Activated B cell treated with CpG ODN at 0.5 μM for 24 hours (primary cell): ENCODE results near the gene DMTF1. TPM values are rescaled to one million over a fixed set of nuclear protein-coding genes. Genes with fewer than 3 reads are reported as not detected.
A peak's percentile ranks its signal among the peaks of the same experiment; 100 is the strongest.
"Not testable (repeated sequence)": the region's sequence is repeated elsewhere in the genome, so short reads cannot be mapped to it uniquely, and the experiment has no call there.

Experiments
- ATAC-seq: fragments of 200-7000 bp; cut with Tn5 transposase; one replicate; pipeline ENCODE4 v1.10.0; 2021; ENCODE audit warnings: low read depth, mild to moderate bottlenecking, moderate library complexity
- CTCF ChIA-PET: fragments of 350-600 bp; sonication (Branson Sonifier 250); formaldehyde crosslinking; loops from one replicate; lab custom pipeline; 2021; ENCODE audit warnings: antibody characterized with exemption; lab: Charles Lee
- POLR2A ChIA-PET: fragments of 350-600 bp; sonication (Branson Sonifier 250); formaldehyde crosslinking; loops from one replicate; lab custom pipeline; 2021; ENCODE audit warnings: antibody characterized with exemption; lab: Charles Lee
- DNase-seq: peaks from one replicate; pipeline ENCODE4 v3.0.0; 2022
- H3K27ac Mint-ChIP-seq: one replicate; pipeline ENCODE4 v1.8.0; 2020; ENCODE audit warnings: mixed read lengths
- H3K27me3 Mint-ChIP-seq: one replicate; pipeline ENCODE4 v1.8.0; 2021; ENCODE audit warnings: mixed read lengths
- H3K36me3 Mint-ChIP-seq: one replicate; pipeline ENCODE4 v1.8.0; 2021; ENCODE audit warnings: low read depth, mixed read lengths
- H3K4me1 Mint-ChIP-seq: one replicate; pipeline ENCODE4 v1.8.0; 2021; ENCODE audit warnings: mixed read lengths
- H3K4me3 Mint-ChIP-seq: one replicate; pipeline ENCODE4 v1.8.0; 2020; ENCODE audit warnings: mild to moderate bottlenecking, mixed read lengths
- H3K9me3 Mint-ChIP-seq: one replicate; pipeline ENCODE4 v1.8.0; 2020; ENCODE audit warnings: mixed read lengths
- intact Hi-C: fragments of 100-400 bp; cut with micrococcal nuclease; formaldehyde crosslinking; loops from one replicate; pipeline ENCODE4 v1.15.1; 2024
- total RNA-seq: library from RNA; stranded (reverse); gene quantifications from 2 replicates; pipeline ENCODE4 v1.2.3, GENCODE V29; 2022
- TF ChIP-seq, protein P1 (sequence below): fragments of 200-600 bp; IDR thresholded peaks from one replicate; pipeline ENCODE4 v1.8.0; 2022; ENCODE audit warnings: antibody characterized with exemption, mild to moderate bottlenecking

The DMTF1 gene
- total RNA-seq, 1 donor from 2014 or later, result 175 TPM

DNA sequence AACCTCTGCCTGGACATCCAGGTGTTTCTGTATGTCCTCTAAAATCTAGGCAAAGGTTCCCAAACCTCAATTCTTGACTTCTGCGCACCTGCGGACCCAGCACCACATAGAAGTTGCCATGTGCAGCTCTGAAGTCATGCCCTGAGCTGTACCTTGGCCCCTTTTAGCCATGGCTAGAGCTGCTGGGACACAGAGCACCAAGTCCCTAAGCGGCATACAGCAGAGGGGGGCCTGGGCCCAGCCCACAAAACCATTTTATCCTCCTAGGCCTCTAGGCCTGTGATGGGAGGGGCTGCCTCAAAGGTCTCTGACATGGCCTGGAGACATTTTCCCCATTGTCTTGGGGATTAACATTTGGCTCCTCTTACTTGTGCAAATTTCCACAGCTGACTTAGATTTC lies 52.7 kb downstream of the DMTF1 start:
- ChIA-PET POLR2A (interaction anchor here (10.4 kb wide), 1 partner anchor 11 kb away, joined by 143 read pairs; the partner anchor contains the start of gene TMEM243), CTCF (no interaction called here)
- Mint-ChIP-seq H3K27me3 (no peaks in the 10 kb centered on the region), H3K9me3 (peaks cover 18% of the 10 kb centered on the region), H3K4me3 (no peak overlapping the region), H3K27ac (no peak overlapping the region), H3K36me3 (peaks cover 83% of the 10 kb centered on the region), H3K4me1 (peaks cover 77% of the 10 kb centered on the region)
- intact Hi-C loops, result no loop called here
- no peak for ATAC-seq
- DNase-seq, result no peak
- TF ChIP-seq, protein P1, sequence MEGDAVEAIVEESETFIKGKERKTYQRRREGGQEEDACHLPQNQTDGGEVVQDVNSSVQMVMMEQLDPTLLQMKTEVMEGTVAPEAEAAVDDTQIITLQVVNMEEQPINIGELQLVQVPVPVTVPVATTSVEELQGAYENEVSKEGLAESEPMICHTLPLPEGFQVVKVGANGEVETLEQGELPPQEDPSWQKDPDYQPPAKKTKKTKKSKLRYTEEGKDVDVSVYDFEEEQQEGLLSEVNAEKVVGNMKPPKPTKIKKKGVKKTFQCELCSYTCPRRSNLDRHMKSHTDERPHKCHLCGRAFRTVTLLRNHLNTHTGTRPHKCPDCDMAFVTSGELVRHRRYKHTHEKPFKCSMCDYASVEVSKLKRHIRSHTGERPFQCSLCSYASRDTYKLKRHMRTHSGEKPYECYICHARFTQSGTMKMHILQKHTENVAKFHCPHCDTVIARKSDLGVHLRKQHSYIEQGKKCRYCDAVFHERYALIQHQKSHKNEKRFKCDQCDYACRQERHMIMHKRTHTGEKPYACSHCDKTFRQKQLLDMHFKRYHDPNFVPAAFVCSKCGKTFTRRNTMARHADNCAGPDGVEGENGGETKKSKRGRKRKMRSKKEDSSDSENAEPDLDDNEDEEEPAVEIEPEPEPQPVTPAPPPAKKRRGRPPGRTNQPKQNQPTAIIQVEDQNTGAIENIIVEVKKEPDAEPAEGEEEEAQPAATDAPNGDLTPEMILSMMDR, result no peak

DNA sequence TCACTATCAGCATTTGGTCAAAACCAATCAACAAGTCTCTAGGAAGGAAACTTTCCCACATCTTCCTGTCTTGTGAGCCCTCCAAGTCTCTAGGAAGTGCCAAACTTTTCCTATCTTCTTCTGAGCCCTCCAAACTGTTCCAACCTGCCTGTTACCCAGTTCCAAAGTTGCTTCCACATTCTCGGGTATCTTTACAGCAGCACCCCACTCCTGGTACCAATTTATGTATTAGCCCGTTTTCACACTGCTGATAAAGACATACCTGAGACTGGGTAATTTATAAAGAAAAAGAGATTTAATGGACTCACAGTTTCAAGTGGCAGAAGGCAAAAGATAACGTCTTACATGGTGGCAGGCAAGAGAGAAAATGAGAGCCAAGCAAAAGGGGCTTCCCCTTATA lies 53.4 kb downstream of the DMTF1 start:
- POLR2A ChIA-PET, DNase-seq, ATAC-seq, intact Hi-C loops, H3K4me3 Mint-ChIP-seq, CTCF ChIA-PET, H3K27me3 Mint-ChIP-seq: not testable (repeated sequence)
- Mint-ChIP-seq H3K27ac (peak overlapping the region; percentile 10), H3K36me3 (peaks cover 80% of the 10 kb centered on the region), H3K9me3 (peaks cover 18% of the 10 kb centered on the region), H3K4me1 (peaks cover 77% of the 10 kb centered on the region)

DNA sequence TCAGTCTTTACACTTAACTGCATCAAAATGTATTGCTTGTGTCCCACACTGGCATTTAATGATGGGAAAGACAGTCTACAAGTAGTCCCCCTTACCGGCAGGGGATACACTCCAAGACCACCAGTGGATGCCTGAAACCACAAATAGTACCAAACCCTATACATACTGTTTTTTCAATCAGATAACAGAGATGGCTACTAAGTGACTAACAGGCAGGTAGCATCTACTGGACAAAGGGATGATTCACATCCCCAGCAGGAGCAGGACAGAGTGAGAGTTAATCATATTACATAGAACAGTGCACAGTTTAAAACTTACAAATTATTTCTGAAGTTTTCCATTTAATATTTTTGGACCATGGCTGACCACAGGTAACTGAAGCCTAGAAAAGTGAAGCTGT lies 54.1 kb downstream of the DMTF1 start:
- ChIA-PET CTCF (no interaction called here), POLR2A (interaction anchor here (3.3 kb wide), 1 partner anchor 13 kb away, joined by 22 read pairs; the partner anchor contains the start of gene TMEM243)
- ATAC-seq, result no peak
- Mint-ChIP-seq H3K4me3 (no peak overlapping the region), H3K36me3 (peaks cover 76% of the 10 kb centered on the region), H3K9me3 (peaks cover 18% of the 10 kb centered on the region), H3K4me1 (peaks cover 77% of the 10 kb centered on the region), H3K27me3 (no peaks in the 10 kb centered on the region), H3K27ac (peak overlapping the region; percentile 10)
- DNase-seq, result no peak
- TF ChIP-seq, protein P1, result no peak
- intact Hi-C loops, result no loop called here

DNA sequence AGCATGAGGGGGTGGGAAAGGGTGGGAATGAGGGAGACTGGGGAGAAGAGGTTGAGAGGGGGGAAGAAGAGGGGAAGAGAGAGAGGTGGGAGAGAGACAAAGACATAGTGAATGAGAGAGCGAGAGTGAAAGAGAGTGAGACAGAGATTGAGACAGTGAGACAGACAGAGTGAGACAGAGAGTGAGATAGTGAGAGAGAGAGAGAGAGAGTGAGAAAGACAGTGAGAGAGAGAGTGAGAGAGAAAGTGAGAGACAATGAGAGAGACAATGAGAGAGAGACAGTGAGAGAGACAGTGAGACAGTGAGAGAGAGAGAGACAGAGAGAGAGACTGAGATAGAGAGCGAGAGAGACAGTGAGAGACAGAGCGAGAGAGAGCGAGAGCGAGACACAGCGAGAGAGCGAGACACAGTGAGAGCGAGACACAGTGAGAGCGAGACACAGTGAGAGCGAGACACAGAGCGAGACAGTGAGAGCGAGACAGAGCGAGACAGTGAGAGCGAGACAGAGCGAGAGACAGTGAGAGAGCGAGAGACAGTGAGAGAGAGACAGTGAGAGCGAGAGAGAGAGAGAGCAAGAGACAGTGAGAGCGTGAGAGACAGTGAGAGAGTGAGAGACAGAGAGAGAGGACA lies 57.2 kb downstream of the DMTF1 start:
- TF ChIP-seq, protein P1, result no peak
- ChIA-PET POLR2A (interaction anchor here (1.6 to 3.3 kb wide), 3 partner anchors 8 to 11 kb away, joined by 7 to 22 read pairs (median 9); partner anchors contain the start of gene TMEM243), CTCF (no interaction called here)
- peak overlapping the region; percentile 68 for H3K27ac Mint-ChIP-seq
- H3K36me3 Mint-ChIP-seq, result peaks cover 68% of the 10 kb centered on the region
- H3K9me3 Mint-ChIP-seq, result peaks cover 12% of the 10 kb centered on the region
- DNase-seq (no peak), ATAC-seq (no peak)
- peaks cover 85% of the 10 kb centered on the region for H3K4me1 Mint-ChIP-seq
- H3K4me3 Mint-ChIP-seq, result no peak overlapping the region
- intact Hi-C loops, result no loop called here
- H3K27me3 Mint-ChIP-seq, result no peaks in the 10 kb centered on the region

DNA sequence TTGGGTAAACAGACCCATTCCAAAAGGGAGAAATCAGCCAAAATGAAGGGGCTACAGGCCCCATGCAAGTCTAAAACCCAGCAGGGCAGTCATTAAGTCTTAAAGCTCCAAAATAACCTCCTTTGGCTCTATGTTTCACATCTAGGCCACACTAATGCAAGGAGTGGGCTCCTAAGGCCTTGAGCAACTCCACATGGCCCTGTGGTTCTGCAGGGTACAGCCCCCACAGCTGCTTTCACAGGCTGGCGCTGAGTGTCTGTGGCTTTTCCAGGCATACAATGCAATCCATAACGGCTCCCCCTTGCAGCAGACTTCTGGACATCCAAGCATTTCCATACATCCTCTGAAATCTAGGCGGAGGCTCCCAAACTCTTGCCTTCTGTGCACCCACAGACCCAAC lies 58.3 kb downstream of the DMTF1 start:
- CTCF ChIA-PET, result no interaction called here
- no peak for ATAC-seq
- POLR2A ChIA-PET, result interaction anchor here (2.2 to 13.1 kb wide), 3 partner anchors 9 to 55 kb away, joined by 16 to 311 read pairs (median 143); partner anchors contain the start of genes DMTF1 and TMEM243
- intact Hi-C loops, result no loop called here
- H3K27ac Mint-ChIP-seq, result peak overlapping the region; percentile 42
- peaks cover 93% of the 10 kb centered on the region for H3K4me1 Mint-ChIP-seq
- TF ChIP-seq, protein P1, result no peak
- no peak overlapping the region for H3K4me3 Mint-ChIP-seq
- no peaks in the 10 kb centered on the region for H3K27me3 Mint-ChIP-seq
- H3K9me3 Mint-ChIP-seq, result peaks cover 8% of the 10 kb centered on the region
- H3K36me3 Mint-ChIP-seq, result peaks cover 62% of the 10 kb centered on the region
- DNase-seq, result no peak
